CD4-positive, alpha-beta T cell treated with Interleukin-21 for 1 hour (primary cell): ENCODE measurements around the gene MAGEB2.
"Not testable (repeated sequence)": the region's sequence is repeated elsewhere in the genome, so short reads cannot be mapped to it uniquely, and the experiment has no call there.

ENCODE experiments used
- DNase-seq: peaks from one replicate; pipeline ENCODE4 v3.0.0-alpha.2; 2020

Gene MAGEB2, protein sequence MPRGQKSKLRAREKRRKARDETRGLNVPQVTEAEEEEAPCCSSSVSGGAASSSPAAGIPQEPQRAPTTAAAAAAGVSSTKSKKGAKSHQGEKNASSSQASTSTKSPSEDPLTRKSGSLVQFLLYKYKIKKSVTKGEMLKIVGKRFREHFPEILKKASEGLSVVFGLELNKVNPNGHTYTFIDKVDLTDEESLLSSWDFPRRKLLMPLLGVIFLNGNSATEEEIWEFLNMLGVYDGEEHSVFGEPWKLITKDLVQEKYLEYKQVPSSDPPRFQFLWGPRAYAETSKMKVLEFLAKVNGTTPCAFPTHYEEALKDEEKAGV

DNA sequence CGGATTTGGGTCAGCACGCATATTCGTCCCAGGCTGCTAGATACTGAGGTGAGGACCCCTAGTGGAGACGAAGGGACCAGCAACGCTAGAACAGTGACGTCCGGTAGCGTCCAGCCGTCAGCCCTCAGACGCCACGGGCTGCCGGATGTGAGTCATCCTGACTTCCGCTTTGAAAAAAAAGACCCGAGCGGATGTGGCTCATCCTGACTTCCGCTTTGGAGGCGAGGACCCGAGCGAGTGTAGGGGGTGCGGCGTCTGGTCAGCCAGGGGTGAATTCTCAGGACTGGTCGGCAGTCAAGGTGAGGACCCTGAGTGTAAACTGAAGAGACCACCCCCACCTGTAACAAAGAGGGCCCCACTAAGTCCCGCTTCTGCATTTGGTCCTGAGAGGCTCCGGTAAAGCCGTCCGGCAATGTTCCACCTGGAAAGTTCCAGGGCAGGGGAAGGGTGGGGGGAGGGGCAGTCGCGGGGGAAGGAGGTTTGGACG is at the start of gene MAGEB2:
Gene MAGEB2, plus strand, starts transcription at position 207 of the 487 bp plus-strand sequence. CDS start 3,018 bp downstream, outside the sequence.
- DNase-seq: no peak

DNA sequence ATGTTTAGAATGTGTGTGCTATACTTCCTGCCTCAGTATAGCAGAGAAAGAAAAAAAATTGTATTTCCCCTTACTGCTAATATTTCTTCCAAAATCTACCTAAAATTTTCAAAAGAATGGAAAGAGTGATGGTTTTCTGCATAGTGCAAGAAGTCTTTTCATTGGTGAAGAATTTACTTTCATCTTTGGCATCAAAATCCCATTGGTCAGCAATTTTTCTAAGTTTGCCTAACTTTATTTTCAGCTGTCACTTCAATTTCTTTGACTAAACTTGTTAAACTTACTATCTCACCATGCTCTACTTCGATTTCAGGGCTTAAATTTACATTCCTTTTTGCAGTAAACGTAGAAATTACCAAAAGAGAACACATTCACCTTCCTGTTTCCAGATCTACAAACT is 44.5 kb upstream of the MAGEB2 start:
- DNase-seq: no peak

DNA sequence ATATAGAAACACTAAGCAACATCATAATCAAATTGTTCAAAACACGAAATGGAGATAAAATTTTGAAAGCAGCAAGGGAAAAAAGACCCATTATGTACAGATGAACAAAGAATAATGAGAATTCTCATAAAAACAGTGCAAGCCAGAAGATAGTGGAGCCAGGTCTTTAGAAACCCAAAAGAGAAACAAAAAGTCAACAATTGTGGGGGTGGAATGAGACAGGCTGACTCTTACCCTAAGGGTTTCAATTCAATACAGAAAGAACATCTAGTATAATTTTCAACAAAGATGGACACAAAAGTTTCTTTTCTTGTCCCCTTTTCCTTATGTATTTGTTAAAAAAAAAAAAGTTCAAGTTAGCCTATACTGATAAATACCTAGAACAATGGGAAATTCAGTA is 34.0 kb upstream of the MAGEB2 start:
- DNase-seq: no peak

DNA sequence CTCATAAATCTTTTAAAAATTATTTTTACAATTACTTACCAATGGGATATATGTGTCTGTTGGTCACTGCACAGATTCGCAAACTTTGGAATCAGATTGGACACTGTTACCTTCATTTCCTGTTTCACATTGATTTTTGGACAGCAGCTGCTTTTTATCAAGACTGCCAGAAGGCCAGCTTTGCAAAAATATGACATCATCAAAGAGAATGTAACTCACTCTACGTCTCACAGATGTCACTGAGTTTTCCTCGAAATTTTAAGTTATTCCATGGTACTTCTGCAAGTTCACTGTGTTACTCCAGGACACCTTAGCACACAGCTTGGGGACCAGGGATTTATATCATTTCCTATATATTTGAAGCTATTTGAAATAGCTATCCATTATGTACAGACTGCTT is 31.8 kb upstream of the MAGEB2 start:
- no peak for DNase-seq

DNA sequence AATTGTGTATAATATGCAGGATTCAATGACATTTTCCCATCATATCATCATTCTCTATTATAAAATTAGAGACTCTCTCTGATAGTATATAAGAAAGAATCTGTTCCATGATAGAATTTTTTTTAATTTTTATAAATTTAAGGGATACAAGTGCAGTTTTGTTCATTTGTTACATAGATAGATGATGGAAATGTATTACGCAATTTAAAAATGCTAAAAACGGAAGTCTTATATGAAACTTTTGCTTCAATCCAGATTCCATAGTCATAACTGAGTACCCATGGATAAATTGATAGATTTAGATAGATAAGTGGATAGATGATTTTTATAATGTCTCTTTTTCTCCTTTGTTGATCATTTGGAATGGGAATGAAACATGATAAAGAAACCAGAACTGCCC is 24.9 kb upstream of the MAGEB2 start:
- DNase-seq: no peak

DNA sequence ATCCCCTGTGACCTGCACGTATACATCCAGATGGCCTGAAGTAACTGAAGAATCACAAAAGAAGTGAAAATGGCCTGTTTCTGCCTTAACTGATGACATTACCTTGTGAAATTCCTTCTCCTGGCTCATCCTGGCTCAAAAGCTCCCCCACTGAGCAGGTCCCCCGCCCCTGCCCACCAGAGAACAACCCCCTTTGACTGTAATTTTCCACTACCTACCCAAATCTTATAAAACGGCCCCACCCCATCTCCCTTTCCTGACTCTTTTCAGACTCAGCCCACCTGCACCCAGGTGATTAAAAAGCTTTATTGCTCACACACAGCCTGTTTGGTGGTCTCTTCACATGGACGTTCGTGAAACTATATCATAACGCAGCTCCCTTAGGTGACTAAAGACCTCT is 21.5 kb upstream of the MAGEB2 start:
- DNase-seq: not testable (repeated sequence)

DNA sequence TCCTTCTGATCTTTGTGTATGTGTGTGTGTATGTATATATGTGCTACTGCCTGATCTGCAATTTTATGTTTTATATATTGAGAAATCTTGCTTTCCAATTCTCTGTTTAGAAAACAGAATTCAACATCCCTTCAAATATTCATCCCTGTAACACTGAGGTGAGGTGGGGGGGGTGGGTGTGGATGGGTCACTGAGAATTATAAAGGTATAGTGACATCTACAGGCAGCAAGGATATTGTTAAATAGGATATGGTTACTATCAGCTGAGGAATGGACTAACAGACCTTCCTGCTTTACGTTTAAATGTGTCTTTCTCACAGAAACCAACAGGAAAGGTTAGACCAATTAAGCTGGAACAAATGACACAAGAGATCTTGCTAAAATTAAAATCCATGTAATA is 19.0 kb upstream of the MAGEB2 start:
- no peak for DNase-seq

DNA sequence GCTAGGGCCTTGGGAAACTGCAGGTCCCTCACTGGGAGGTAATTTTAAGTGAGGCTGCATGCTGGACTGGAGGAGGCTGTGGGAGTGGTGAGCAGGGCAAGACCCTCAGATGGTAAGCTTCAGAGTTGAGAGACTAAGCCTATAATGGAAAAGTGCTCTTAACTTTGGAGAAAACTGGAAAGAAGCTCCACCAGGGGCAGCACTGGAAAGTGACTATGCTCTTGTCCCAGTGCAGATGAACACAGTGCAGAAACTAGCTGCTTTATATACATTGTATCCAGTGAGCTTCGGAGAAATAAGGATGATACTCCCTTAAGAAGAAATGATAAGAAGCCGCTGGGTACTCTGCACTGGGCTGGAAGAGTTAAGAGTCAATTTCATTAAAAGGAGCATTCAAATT is 3.2 kb upstream of the MAGEB2 start:
- no peak for DNase-seq

DNA sequence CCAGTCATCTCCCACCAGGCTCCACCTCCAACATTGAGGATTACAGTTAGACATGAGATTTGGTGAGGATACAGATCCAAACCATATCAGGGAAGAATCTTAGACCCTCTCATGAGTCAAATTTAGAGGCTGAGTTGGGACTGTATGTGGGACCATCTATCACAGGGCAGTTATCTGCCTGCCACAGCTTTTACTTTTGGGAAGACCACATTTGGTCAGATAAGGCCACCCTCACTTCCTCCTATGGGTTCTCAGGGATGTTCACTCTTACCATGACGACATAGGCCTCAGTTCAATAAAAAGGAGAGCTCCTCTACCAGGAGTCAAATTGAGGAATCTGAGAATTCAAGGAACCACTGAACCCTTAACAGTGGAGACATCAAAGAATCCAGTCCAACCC is 2.1 kb downstream of the MAGEB2 start:
- DNase-seq: no peak

DNA sequence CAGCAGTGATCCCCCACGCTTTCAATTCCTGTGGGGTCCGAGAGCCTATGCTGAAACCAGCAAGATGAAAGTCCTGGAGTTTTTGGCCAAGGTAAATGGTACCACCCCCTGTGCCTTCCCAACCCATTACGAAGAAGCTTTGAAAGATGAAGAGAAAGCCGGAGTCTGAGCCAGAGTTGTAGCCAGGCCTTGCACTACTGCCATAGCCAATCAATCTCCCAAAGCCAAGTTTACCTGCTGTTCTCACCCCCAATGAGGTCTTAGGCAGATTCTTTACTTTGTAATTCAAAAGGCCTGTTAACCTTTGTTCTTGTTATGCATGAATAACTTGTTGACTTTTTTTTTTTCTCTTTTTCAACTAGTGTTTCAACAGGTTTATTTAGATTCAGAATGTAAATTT is 4.0 kb downstream of the MAGEB2 start:
- no peak for DNase-seq

DNA sequence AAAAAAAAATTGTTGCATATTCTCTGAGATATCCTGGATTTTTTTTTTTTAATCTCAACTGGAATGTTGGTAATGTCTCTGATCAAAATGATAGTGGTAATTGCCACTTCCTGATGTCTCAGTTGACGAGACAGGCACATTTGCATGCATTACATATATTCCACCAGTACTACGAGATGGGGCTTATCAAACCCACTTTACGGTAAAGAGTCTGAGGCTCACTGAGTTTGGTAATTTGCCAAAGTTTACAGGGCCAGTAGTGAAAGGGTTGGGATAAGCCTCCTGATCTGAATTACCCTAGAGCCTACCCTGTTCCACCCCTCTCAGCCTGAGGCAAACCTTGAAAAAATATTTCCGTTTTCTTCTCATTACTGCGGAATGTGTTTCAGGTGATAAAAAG is 5.3 kb downstream of the MAGEB2 start:
- no peak for DNase-seq

DNA sequence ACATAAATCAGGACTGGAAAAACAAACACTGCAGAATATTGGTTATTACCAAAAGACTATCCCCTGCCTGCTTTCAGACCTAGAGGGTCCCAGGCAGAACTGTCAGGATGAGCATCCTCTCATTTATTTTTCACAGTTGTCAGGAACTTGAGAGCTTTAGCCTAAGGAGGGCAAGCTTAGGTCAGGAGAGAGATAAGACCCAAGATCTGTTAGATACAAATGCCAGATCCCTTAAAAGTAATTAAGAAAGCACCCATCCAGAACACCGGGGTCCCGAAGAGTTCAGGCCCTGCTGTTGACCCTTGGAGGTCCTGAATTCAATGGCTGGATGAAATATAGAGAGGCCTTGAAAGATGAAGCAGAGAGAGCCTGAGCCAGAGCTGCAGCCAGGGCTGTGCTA is 9.2 kb downstream of the MAGEB2 start:
- no peak for DNase-seq

DNA sequence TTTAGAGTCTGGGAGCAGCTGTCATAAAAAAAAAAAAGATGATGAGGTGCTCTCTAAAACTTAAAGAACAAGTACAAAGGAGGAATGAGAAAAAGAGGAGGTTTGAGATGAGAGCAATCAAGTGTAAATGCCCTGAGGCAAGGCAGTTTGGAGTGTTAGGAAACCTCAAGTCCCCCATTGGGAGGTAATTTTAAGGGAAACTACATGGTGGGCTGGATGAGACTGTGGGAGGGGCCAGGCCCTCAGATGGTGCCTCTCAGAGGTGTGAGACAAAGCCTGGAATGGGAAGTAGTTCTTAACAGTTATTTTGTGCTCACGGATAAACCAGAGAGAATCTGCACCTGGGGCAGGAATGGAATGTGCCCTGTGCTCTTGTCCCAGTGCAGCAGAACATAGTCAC is 13.2 kb downstream of the MAGEB2 start:
- no peak for DNase-seq

DNA sequence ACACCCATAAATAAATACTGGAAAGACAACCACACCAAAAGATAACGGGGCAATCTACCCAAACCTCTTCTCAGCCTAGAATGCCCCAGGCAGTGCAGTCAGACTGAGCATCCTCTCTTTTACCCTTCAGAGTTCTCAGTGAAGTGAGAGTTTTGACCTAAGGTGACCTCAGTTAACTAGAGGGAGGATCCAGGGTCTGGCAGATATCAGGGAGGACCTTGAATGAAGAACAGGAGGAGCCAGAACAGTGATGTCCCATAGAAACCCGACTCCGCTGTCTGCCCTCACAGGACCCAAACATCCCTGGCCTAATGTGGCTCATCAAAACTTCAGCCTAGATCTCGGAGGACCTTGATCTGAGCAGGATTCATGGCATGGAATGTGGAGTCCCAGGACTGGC is 15.0 kb downstream of the MAGEB2 start, which contains the start of gene MAGEB3:
Gene MAGEB3, plus strand, starts transcription at position 263 of the 400 bp plus-strand sequence. CDS start 5,268 bp downstream, outside the sequence.
- DNase-seq: no peak

DNA sequence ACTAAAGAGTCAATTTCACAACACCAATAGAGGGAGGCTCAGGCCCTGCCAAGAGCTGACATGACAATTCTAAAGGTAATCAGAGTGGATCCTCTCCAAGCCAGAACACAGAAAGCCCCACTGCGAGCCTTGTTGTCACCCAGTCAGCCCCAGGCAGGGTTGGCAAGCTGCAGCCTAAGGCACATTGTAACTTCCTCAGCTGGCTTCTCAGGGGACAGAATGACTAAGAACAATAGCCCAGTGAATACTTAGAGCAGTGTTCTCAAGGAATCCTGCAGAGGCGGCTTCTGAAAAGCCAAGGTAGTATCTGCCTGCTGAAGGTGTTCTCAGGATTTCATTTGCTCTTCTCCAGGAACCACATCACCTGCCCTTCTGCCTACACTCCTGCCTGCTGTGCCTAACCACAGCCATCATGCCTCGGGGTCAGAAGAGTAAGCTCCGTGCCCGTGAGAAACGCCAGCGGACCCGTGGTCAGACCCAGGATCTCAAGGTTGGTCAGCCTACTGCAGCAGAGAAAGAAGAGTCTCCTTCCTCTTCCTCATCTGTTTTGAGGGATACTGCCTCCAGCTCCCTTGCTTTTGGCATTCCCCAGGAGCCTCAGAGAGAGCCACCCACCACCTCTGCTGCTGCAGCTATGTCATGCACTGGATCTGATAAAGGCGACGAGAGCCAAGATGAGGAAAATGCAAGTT is 26.5 kb downstream of the MAGEB2 start, which contains the start of gene MAGEB4:
Gene MAGEB4, plus strand, starts transcription at position 277 of the 692 bp plus-strand sequence. Its CDS starts 136 bp downstream, at position 413.
- DNase-seq: no peak

DNA sequence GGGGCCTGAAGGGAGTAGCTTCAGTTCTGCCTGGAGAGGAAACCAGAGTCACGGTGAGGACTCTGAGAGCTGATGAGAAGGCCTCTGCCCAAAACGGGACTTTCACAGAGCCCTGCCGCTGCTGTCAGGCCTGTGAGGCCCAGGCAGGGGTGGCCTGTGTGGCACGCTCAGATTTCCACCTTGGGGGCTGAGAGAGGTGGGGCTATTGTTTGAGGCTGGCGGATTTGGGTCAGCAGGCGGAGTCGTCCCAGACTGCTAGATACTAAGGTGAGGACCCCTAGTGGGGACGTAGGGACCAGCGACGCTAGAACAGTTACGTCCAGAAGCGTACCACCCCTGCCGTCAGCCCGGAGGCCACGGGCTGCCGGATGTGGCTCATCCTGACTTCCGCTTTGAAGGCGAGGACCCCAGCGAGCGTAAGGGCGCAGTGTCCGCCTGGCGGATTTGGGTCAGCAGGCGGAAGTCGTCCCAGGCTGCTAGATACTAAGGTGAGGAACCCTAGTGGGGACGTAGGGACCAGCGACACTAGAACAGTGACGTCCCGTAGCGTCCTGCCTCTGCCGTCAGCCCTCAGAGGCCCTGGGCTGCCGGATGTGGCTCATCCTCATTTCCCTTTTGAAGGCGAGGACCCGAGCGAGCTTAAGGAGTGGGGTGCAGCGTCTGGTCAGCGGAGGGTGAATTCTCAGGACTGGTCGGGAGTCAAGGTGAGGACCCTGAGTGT is 31.6 kb downstream of the MAGEB2 start, which contains the start of gene MAGEB1:
Gene MAGEB1, plus strand, starts transcription at position 378 of the 721 bp plus-strand sequence. CDS start 3,348 bp downstream, outside the sequence.
- no peak for DNase-seq

DNA sequence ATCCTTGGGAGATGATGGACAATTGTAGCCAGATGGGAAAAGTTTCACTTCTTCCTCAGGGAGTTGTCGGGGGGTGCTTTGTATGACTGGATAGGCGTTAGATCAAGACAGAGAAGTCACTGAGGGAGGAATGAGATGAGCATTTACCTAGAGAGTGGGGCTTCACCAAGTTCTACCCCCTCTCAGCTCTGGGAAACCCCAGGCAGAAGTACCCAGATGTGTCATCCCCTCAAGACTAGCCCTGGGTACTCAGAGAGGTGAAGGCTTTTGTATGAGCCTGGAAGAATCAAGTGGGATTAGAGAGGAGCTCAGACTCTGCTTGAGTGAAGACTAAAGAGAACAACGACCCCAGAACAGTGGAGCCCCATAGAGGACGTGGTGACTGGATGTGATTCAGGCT is 33.5 kb downstream of the MAGEB2 start:
- no peak for DNase-seq

DNA sequence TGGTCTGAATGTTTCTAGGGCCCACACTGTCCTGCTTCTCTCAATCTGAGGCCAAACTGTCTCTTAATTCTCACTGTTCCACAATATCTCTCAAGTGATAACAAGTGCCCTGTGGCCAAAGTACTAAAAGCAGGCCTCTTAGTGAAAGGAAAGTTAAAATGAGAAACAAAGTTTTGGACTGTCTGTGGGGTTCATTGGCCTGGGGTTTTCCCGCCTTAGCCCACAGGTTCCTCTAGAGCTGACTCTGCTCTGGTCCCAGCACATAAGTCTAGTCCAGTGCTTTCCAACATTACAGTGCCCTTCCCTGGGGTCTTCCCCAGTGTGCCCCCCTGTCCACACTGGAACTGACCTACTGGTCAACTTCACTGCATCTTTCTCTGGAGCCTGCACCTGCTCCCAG is 37.9 kb downstream of the MAGEB2 start:
- DNase-seq: no peak

DNA sequence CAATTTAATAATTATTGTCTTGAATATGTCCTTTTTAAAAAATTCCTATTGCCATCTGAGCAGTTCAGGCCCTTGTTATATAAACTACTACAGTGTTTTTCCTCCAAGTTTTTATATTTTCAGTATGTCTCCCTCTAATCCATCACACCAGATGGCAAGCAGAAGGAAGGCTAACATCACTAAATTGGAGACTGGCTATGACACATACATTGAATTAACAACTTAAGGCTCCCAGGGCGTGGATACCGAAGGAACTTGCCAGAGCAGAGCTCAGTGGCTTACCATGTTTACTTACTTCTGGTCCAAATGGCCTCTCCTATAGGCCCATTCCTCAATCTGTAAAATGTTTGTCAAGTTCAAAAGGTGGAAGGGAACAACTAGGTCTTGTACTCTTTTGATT is 44.6 kb downstream of the MAGEB2 start:
- DNase-seq: no peak

DNA sequence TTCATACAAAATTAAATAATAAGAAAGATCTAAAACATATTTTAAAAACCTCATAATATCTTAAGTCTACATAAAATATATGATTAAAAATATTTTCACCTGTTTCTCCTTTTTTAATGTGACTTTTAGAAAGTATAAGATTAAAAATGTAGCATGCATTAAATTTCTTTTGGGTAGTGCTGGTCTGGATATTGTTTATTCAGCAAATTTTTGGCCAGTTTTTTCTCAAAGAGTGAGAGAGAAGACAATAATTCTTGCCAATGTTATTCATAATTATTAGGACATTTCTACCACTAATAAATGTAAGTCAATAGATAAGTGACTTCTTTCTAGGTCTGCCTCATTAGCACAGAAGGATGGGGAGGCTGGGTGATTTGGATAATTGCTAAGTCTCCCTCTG is 45.6 kb downstream of the MAGEB2 start:
- no peak for DNase-seq

DNA sequence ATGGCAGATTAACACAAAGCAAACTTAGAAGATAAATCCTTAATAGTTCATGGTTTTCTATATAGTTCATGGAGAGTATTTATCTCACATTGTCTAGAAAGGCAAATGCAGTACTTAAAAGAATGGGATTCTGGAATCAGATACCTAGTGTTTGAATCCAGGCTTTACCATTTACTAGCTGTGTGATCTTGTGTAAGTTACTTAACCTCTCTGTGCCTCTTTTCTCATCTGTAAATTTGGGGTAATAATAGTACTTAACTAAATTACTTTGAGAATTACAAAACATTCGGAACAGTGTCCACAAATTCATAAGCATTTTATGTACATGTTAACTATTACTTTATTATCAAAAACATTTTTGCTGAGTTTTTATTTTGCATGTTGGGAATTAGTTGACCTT is 47.4 kb downstream of the MAGEB2 start:
- DNase-seq: no peak
